ENCODE results near the gene WWC1.

WWC1 gene

DNA sequence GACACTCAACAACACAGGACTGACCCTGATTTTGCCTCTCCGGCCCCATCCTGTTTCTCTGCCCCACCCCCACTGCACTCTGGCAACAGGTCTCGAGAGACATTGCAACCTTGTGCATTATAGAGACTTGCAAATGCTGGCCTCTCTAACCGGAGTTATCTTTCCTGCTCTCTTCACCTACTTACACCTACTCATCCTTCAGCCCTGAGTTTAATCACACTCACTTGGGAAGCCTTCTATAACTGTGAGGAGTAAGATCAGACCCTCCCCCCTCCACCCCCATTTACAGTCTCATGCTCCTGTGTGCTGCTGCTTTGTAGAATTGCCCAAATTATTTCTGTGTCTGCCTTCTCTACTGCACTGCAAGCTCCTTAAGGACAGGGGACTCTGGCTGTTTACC is 42.8 kb downstream of the WWC1 start:
- TF ChIP-seq, protein P1, sequence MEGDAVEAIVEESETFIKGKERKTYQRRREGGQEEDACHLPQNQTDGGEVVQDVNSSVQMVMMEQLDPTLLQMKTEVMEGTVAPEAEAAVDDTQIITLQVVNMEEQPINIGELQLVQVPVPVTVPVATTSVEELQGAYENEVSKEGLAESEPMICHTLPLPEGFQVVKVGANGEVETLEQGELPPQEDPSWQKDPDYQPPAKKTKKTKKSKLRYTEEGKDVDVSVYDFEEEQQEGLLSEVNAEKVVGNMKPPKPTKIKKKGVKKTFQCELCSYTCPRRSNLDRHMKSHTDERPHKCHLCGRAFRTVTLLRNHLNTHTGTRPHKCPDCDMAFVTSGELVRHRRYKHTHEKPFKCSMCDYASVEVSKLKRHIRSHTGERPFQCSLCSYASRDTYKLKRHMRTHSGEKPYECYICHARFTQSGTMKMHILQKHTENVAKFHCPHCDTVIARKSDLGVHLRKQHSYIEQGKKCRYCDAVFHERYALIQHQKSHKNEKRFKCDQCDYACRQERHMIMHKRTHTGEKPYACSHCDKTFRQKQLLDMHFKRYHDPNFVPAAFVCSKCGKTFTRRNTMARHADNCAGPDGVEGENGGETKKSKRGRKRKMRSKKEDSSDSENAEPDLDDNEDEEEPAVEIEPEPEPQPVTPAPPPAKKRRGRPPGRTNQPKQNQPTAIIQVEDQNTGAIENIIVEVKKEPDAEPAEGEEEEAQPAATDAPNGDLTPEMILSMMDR (IDR thresholded peaks at IDR 0.05): no peak

- TF ChIP-seq, protein P1 (IDR thresholded peaks at IDR 0.05): no peak
Measured at GRCh38 chr5:168334695-168335094, 43.2 kb downstream of the WWC1 start.

GRCh38 chr5:168337361-168337760 is 45.9 kb downstream of the WWC1 start:
- TF ChIP-seq, protein P1 (IDR thresholded peaks at IDR 0.05): no peak

GRCh38 chr5:168339109-168339771 is 47.8 kb downstream of the WWC1 start:
- TF ChIP-seq, protein P1 (IDR thresholded peaks at IDR 0.05): no peak

- TF ChIP-seq, protein P1 (IDR thresholded peaks at IDR 0.05): no peak
Measured at GRCh38 chr5:168340487-168340886, 49.0 kb downstream of the WWC1 start.

- TF ChIP-seq, protein P1 (IDR thresholded peaks at IDR 0.05): no peak
Measured at GRCh38 chr5:168341178-168341577, 49.7 kb downstream of the WWC1 start.

GRCh38 chr5:168342151-168342825 is 50.8 kb downstream of the WWC1 start:
- TF ChIP-seq, protein P1 (IDR thresholded peaks at IDR 0.05): no peak

Measured in LNCAP (cell line).